Liver (tissue), 9 donors: Measurements from ENCODE around the gene CAMKK1. TPM values are rescaled to one million over a fixed set of nuclear protein-coding genes. Genes with fewer than 3 reads are reported as not detected.

Source experiments
- DNase-seq: peaks from one replicate; pipeline ENCODE4 v3.0.0-alpha.2; 2017; ENCODE audit warnings: low spot score
- H3K27ac ChIP-seq, 2 donors: one replicate each; pipeline ENCODE4 v1.7.0; 2013; ENCODE audit warnings: inconsistent platforms in 2 of 2, low read length in 2 of 2, control low read depth in 1 of 2, low read depth in 1 of 2, mild to moderate bottlenecking in 1 of 2
- H3K27me3 ChIP-seq, 4 donors: one replicate each; pipeline versions ENCODE4 v1.6.1 to v1.7.0; 2013; ENCODE audit warnings: low read length in 3 of 4, inconsistent platforms in 1 of 4, mild to moderate bottlenecking in 1 of 4, moderate library complexity in 1 of 4; ENCODE audit not compliant: control insufficient read depth in 4 of 4, insufficient read depth in 4 of 4
- H3K36me3 ChIP-seq, 4 donors: one replicate each; pipeline versions ENCODE4 v1.6.1 to v1.7.0; 2013; ENCODE audit warnings: low read length in 3 of 4, mild to moderate bottlenecking in 3 of 4, low read depth in 1 of 4, moderate library complexity in 1 of 4; ENCODE audit not compliant: control insufficient read depth in 4 of 4, insufficient read depth in 3 of 4
- H3K4me1 ChIP-seq, 4 donors: one replicate each; pipeline versions ENCODE4 v1.6.1 to v1.7.0; 2013; ENCODE audit warnings: low read length in 3 of 4, mild to moderate bottlenecking in 3 of 4, moderate library complexity in 1 of 4; ENCODE audit not compliant: control insufficient read depth in 4 of 4, insufficient read depth in 4 of 4
- H3K4me3 ChIP-seq, 3 donors: one replicate each; pipeline versions ENCODE4 v1.6.1 to v1.7.0; 2013; ENCODE audit warnings: low read length in 3 of 3, control low read depth in 1 of 3, low read depth in 1 of 3, mild to moderate bottlenecking in 1 of 3
- H3K9ac ChIP-seq, 2 donors: one replicate each; pipeline ENCODE4 v1.7.0; 2013; ENCODE audit warnings: low read length in 2 of 2, mild to moderate bottlenecking in 2 of 2, moderate library complexity in 2 of 2, control low read depth in 1 of 2, low read depth in 1 of 2
- H3K9me3 ChIP-seq, 4 donors: one replicate each; pipeline versions ENCODE4 v1.6.1 to v1.7.0; 2013; ENCODE audit warnings: low read length in 3 of 4; ENCODE audit not compliant: control insufficient read depth in 4 of 4
- ATF3 ChIP-seq: IDR thresholded peaks from 2 replicates; pipeline ENCODE4 v1.6.1; 2016; ENCODE audit warnings: antibody characterized with exemption
- CTCF ChIP-seq: fragments of 150-350 bp; IDR thresholded peaks from 2 replicates; pipeline ENCODE4 v1.5.1; 2017; ENCODE audit warnings: improper control_type of control experiment, low read depth, low read length; ENCODE audit not compliant: missing input control
- EGR1 ChIP-seq, 2 donors: IDR thresholded peaks; 2 replicates each; pipeline ENCODE4 v1.6.1; 2016 to 2018; ENCODE audit warnings: antibody characterized with exemption in 2 of 2, low read depth in 2 of 2
- FOXA1 ChIP-seq: IDR thresholded peaks from 2 replicates; pipeline ENCODE4 v1.6.1; 2016; ENCODE audit warnings: antibody characterized with exemption
- GABPA ChIP-seq, 2 donors: IDR thresholded peaks in 1 of 2; conservative IDR thresholded peaks in 1 of 2; 2 replicates each; pipeline ENCODE4 v1.6.1; 2016; ENCODE audit warnings: antibody characterized with exemption in 2 of 2, mild to moderate bottlenecking in 1 of 2, moderate library complexity in 1 of 2
- HNF4A ChIP-seq, 2 donors: conservative IDR thresholded peaks; 2 replicates each; pipeline ENCODE4 v1.6.1; 2016; ENCODE audit warnings: antibody characterized with exemption in 2 of 2, mild to moderate bottlenecking in 2 of 2
- JUND ChIP-seq, 2 donors: IDR thresholded peaks; 2 replicates each; pipeline ENCODE4 v1.6.1; 2016; ENCODE audit warnings: antibody characterized with exemption in 2 of 2
- MAX ChIP-seq: IDR thresholded peaks from 2 replicates; pipeline ENCODE4 v1.6.1; 2016; ENCODE audit warnings: antibody characterized with exemption
- NR2F2 ChIP-seq: IDR thresholded peaks from 2 replicates; pipeline ENCODE4 v1.6.1; 2016; ENCODE audit warnings: antibody characterized with exemption
- RAD21 ChIP-seq, 2 donors: IDR thresholded peaks; 2 replicates each; pipeline ENCODE4 v1.6.1; 2016; ENCODE audit warnings: antibody characterized with exemption in 2 of 2, mild to moderate bottlenecking in 2 of 2
- REST ChIP-seq: IDR thresholded peaks from 2 replicates; pipeline ENCODE4 v1.6.1; 2016; ENCODE audit warnings: antibody characterized with exemption, mild to moderate bottlenecking
- SP1 ChIP-seq: IDR thresholded peaks from 2 replicates; pipeline ENCODE4 v1.6.1; 2018; ENCODE audit warnings: antibody characterized with exemption, mild to moderate bottlenecking
- TAF1 ChIP-seq: conservative IDR thresholded peaks from 2 replicates; pipeline ENCODE4 v1.6.1; 2016; ENCODE audit warnings: antibody characterized with exemption, mild to moderate bottlenecking
- ZBTB33 ChIP-seq: IDR thresholded peaks from 2 replicates; pipeline ENCODE4 v1.6.1; 2016; ENCODE audit warnings: antibody characterized with exemption
- WGBS: extraction: QIAGEN DNeasy Blood & Tissue Kit; methylation state at CpG from one replicate; pipeline ENCODE4 v1.1.7; 2013; 5-methylcytosine and 5-hydroxymethylcytosine counted together
- polyA plus RNA-seq, 2 donors: library from polyadenylated mRNA; stranded (reverse) in 1 of 2; unstranded in 1 of 2; fragments of 200-250 nt in 1 of 2; fragments of >200 nt in 1 of 2; fragmentation: Nextera tagmentation in 1 of 2; extraction: Ambion mirVana in 1 of 2; gene quantifications; one replicate each; pipeline versions ENCODE4 v1.2.1 to v1.2.3, GENCODE V29; 2013 to 2015
- total RNA-seq, 2 donors: library from RNA; depleted of rRNA; stranded (reverse); fragments of >200 nt; gene quantifications; one replicate each; pipeline ENCODE4 v1.2.3, GENCODE V29; 2014
- donor health status: healthy.
- donor health status: healthy.
- donor health status: healthy.
- donor health status: healthy.
- donor health status: healthy.

CAMKK1 gene
- total and polyA plus RNA-seq, 4 donors = 0.24 to 0.67 (median 0.50) TPM

- 25% methylated on average over 3 of the region's 3 CpGs for WGBS
- peak; percentile 53 for DNase-seq
- H3K36me3 ChIP-seq = peaks cover 0 to 26% (median 14%) of the 10 kb centered on the region in 4 donors
- TF ChIP-seq ZBTB33 = no peak
- TF ChIP-seq GABPA (IDR thresholded peaks at IDR 0.05 in 1 of 2, conservative IDR thresholded peaks at IDR 0.05 in 1 of 2) = no peak
- no peak for TF ChIP-seq NR2F2
- no peak for TF ChIP-seq FOXA1
- no peak for TF ChIP-seq TAF1
- TF ChIP-seq JUND (IDR thresholded peaks at IDR 0.05) = no peak
- no peak for TF ChIP-seq SP1
- TF ChIP-seq EGR1 (IDR thresholded peaks at IDR 0.05; ENCODE audit: low read depth in 2 of 2) = no peak
- no peak for TF ChIP-seq REST
- peak; percentile 50 to 78 for TF ChIP-seq RAD21 (IDR thresholded peaks at IDR 0.05)
- TF ChIP-seq CTCF = peak; percentile 53
- TF ChIP-seq ATF3 = no peak
- no peak for TF ChIP-seq MAX
- H3K9ac ChIP-seq = no peak overlapping the region
- no peaks in the 10 kb centered on the region for H3K27me3 ChIP-seq
- H3K9me3 ChIP-seq = no peaks in the 10 kb centered on the region
- peaks cover 0 to 18% (median 8%) of the 10 kb centered on the region in 4 donors for H3K4me1 ChIP-seq
- H3K4me3 ChIP-seq = no peak overlapping the region
- H3K27ac ChIP-seq = no peak overlapping the region
Observed at GRCh38 chr17:3843935-3844516, 48.8 kb downstream of the CAMKK1 start.

GRCh38 chr17:3838206-3838605, 54.6 kb downstream of the CAMKK1 start:
- no peak overlapping the region for H3K4me3 ChIP-seq
- H3K27ac ChIP-seq = no peak overlapping the region
- H3K36me3 ChIP-seq = peaks cover 2 to 54% (median 25%) of the 10 kb centered on the region in 4 donors
- H3K27me3 ChIP-seq = no peaks in the 10 kb centered on the region
- H3K9ac ChIP-seq = no peak overlapping the region
- no peak for DNase-seq
- 85% methylated on average over 12 of the region's 12 CpGs for WGBS
- H3K9me3 ChIP-seq = no peaks in the 10 kb centered on the region
- H3K4me1 ChIP-seq = peaks cover 0 to 5% (median 0%) of the 10 kb centered on the region in 4 donors
- no peak for TF ChIP-seq TAF1
- no peak for TF ChIP-seq HNF4A (conservative IDR thresholded peaks at IDR 0.05)
- no peak for TF ChIP-seq EGR1 (IDR thresholded peaks at IDR 0.05; ENCODE audit: low read depth in 2 of 2)
- no peak for TF ChIP-seq ZBTB33
- TF ChIP-seq SP1 = no peak
- TF ChIP-seq JUND (IDR thresholded peaks at IDR 0.05) = no peak
- no peak for TF ChIP-seq REST
- no peak for TF ChIP-seq FOXA1
- no peak for TF ChIP-seq GABPA (IDR thresholded peaks at IDR 0.05 in 1 of 2, conservative IDR thresholded peaks at IDR 0.05 in 1 of 2)
- no peak for TF ChIP-seq MAX
